Loucy (cell line): ENCODE measurements around the gene MIB1.

Source experiments
- H2AFZ ChIP-seq: fragments of 200-600 bp; sonication (generic); 2 replicates; pipeline ENCODE4 v1.6.0; 2016; ENCODE audit warnings: antibody characterized with exemption, mild to moderate bottlenecking, low read length, moderate library complexity
- H3F3A ChIP-seq: fragments of 200-600 bp; 2 replicates; pipeline ENCODE4 v1.6.0; 2016; ENCODE audit warnings: antibody characterized with exemption, low read depth, mild to moderate bottlenecking
- H3K27me3 ChIP-seq: fragments of 200-600 bp; sonication (generic); 2 replicates; pipeline ENCODE4 v1.6.1; 2014; ENCODE audit warnings: low read length, mild to moderate bottlenecking; ENCODE audit not compliant: insufficient read depth, poor library complexity, severe bottlenecking
- H3K36me3 ChIP-seq: fragments of 200-600 bp; sonication (generic); 2 replicates; pipeline ENCODE4 v1.6.1; 2016; ENCODE audit warnings: low read length; ENCODE audit not compliant: insufficient read depth
- H3K4me1 ChIP-seq: fragments of 200-600 bp; sonication (generic); 2 replicates; pipeline ENCODE4 v1.5.1; 2014; ENCODE audit warnings: low read length, mild to moderate bottlenecking; ENCODE audit not compliant: insufficient read depth, poor library complexity, severe bottlenecking
- H3K4me2 ChIP-seq: fragments of 200-600 bp; sonication (generic); 2 replicates; pipeline ENCODE4 v1.6.0; 2014; ENCODE audit warnings: antibody characterized with exemption, low read length, low read depth, mild to moderate bottlenecking; ENCODE audit not compliant: poor library complexity, severe bottlenecking
- H3K4me3 ChIP-seq: fragments of 200-600 bp; sonication (generic); 2 replicates; pipeline ENCODE4 v1.5.1; 2014; ENCODE audit warnings: low read length, mild to moderate bottlenecking, mixed read lengths; ENCODE audit not compliant: poor library complexity, severe bottlenecking
- H3K79me2 ChIP-seq: fragments of 200-600 bp; sonication (generic); 2 replicates; pipeline ENCODE4 v1.6.1; 2014; ENCODE audit warnings: low read length; ENCODE audit not compliant: insufficient read depth
- H3K9ac ChIP-seq: fragments of 200-600 bp; sonication (generic); 2 replicates; pipeline ENCODE4 v1.6.0; 2014; ENCODE audit warnings: mild to moderate bottlenecking, low read depth, low read length, moderate library complexity; ENCODE audit not compliant: poor library complexity, severe bottlenecking
- H3K9me2 ChIP-seq: fragments of 200-600 bp; sonication (generic); replicated peaks from 2 replicates; pipeline ENCODE4 v1.6.1; 2016; ENCODE audit warnings: low read depth, low read length, mixed read lengths
- H3K9me3 ChIP-seq: fragments of 200-600 bp; sonication (generic); 2 replicates; pipeline ENCODE4 v1.6.1; 2014; ENCODE audit warnings: mild to moderate bottlenecking, antibody characterized with exemption, low read length, low read depth; ENCODE audit not compliant: insufficient read depth
- H4K20me1 ChIP-seq: fragments of 200-600 bp; sonication (generic); 2 replicates; pipeline ENCODE4 v1.6.0; 2014; ENCODE audit warnings: antibody characterized with exemption, low read length, mild to moderate bottlenecking; ENCODE audit not compliant: insufficient read depth, poor library complexity, severe bottlenecking
- CTCF ChIP-seq: fragments of 200-600 bp; sonication (generic); conservative IDR thresholded peaks from 2 replicates; pipeline ENCODE4 v1.5.1; 2014; ENCODE audit warnings: mild to moderate bottlenecking, antibody characterized with exemption, low read length
- EZH2phosphoT487 ChIP-seq: fragments of 200-600 bp; IDR thresholded peaks from 2 replicates; pipeline ENCODE4 v1.6.1; 2018; ENCODE audit warnings: antibody characterized with exemption, mild to moderate bottlenecking, moderate library complexity, borderline replicate concordance

The MIB1 gene

GRCh38 chr18:21853016-21853415, 112.4 kb downstream of the MIB1 start:
- Histone ChIP-seq H4K20me1 (no peaks in the 10 kb centered on the region), H3K36me3 (peaks cover 30% of the 10 kb centered on the region; the same call in 1 of the 2 replicates), H2AFZ (no peak overlapping the region), H3F3A (no peaks in the 10 kb centered on the region), H3K4me3 (no peak overlapping the region), H3K27me3 (no peaks in the 10 kb centered on the region), H3K9ac (no peak overlapping the region), H3K79me2 (no peaks in the 10 kb centered on the region), H3K4me2 (no peak overlapping the region), H3K9me3 (no peaks in the 10 kb centered on the region), H3K4me1 (no peaks in the 10 kb centered on the region), H3K9me2 (no peaks in the 10 kb centered on the region)
- TF ChIP-seq CTCF (no peak), EZH2phosphoT487 (no peak)

GRCh38 chr18:21853775-21854552, 113.4 kb downstream of the MIB1 start:
- no peak for TF ChIP-seq CTCF
- Histone ChIP-seq H3K9me3 (no peaks in the 10 kb centered on the region), H3K4me2 (no peak overlapping the region), H3F3A (no peaks in the 10 kb centered on the region), H3K4me3 (no peak overlapping the region), H3K9me2 (no peaks in the 10 kb centered on the region), H3K9ac (no peak overlapping the region), H4K20me1 (no peaks in the 10 kb centered on the region), H2AFZ (no peak overlapping the region), H3K27me3 (no peaks in the 10 kb centered on the region), H3K79me2 (no peaks in the 10 kb centered on the region), H3K4me1 (no peaks in the 10 kb centered on the region), H3K36me3 (peaks cover 32% of the 10 kb centered on the region; the same call in 1 of the 2 replicates)

- H3F3A ChIP-seq, result no peaks in the 10 kb centered on the region
- H3K9me2 ChIP-seq, result no peaks in the 10 kb centered on the region
- peaks cover 41% of the 10 kb centered on the region; the same call in 1 of the 2 replicates for H3K36me3 ChIP-seq
- H2AFZ ChIP-seq, result no peak overlapping the region
- H3K4me3 ChIP-seq, result no peak overlapping the region
- no peaks in the 10 kb centered on the region for H3K9me3 ChIP-seq
- H3K4me1 ChIP-seq, result no peaks in the 10 kb centered on the region
- TF ChIP-seq CTCF (no peak), EZH2phosphoT487 (no peak)
- no peaks in the 10 kb centered on the region for H4K20me1 ChIP-seq
- H3K27me3 ChIP-seq, result no peaks in the 10 kb centered on the region
- no peaks in the 10 kb centered on the region for H3K79me2 ChIP-seq
- H3K9ac ChIP-seq, result no peak overlapping the region
- no peak overlapping the region for H3K4me2 ChIP-seq
Measured at GRCh38 chr18:21855432-21855831, 114.8 kb downstream of the MIB1 start.
